Measurements from ENCODE around the gene NR3C2.

DNA sequence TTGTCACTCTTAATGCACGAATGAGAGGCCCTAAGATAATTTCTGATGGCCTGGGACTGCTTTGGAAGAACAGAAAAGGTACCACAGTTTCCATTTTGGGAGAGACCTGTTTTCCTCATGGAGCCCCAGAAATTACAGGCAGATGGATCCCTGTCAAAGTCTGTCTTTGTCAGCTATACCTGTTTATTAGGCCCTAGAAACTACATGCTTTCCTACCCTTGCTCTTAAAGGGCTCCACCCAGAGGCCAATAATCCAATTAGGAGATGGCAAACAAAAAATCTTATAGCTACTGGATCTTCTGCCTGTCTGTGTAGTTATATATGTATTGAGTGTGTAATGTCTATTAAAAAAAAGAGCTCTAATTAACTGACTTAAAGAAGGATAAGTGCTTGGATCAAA lies 141.3 kb downstream of the NR3C2 start:
- no peak for TF ChIP-seq ZFX (IDR thresholded peaks at IDR 0.05; ENCODE audit: borderline replicate concordance)
- TF ChIP-seq, protein P1, sequence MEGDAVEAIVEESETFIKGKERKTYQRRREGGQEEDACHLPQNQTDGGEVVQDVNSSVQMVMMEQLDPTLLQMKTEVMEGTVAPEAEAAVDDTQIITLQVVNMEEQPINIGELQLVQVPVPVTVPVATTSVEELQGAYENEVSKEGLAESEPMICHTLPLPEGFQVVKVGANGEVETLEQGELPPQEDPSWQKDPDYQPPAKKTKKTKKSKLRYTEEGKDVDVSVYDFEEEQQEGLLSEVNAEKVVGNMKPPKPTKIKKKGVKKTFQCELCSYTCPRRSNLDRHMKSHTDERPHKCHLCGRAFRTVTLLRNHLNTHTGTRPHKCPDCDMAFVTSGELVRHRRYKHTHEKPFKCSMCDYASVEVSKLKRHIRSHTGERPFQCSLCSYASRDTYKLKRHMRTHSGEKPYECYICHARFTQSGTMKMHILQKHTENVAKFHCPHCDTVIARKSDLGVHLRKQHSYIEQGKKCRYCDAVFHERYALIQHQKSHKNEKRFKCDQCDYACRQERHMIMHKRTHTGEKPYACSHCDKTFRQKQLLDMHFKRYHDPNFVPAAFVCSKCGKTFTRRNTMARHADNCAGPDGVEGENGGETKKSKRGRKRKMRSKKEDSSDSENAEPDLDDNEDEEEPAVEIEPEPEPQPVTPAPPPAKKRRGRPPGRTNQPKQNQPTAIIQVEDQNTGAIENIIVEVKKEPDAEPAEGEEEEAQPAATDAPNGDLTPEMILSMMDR (IDR thresholded peaks at IDR 0.05), result peak; percentile 14; the same call in 1 of the 2 replicates
